IMR-90 (cell line): Measurements from ENCODE around the gene DNMT1.

Experiments used
- CEBPB ChIP-seq: IDR thresholded peaks from 2 replicates; pipeline ENCODE4 v1.6.1; 2012; ENCODE audit warnings: low read depth, low read length, improper control_type of control experiment
- FOS ChIP-seq: fragments of 150-350 bp; IDR thresholded peaks from 2 replicates; pipeline ENCODE4 v1.6.1; 2016; ENCODE audit warnings: low read depth, low read length
- MXI1 ChIP-seq: IDR thresholded peaks from 2 replicates; pipeline ENCODE4 v1.6.1; 2012; ENCODE audit warnings: low read depth, mild to moderate bottlenecking, low read length, moderate library complexity, borderline replicate concordance
- NFE2L2 ChIP-seq: fragments of 150-350 bp; IDR thresholded peaks from 2 replicates; pipeline ENCODE4 v1.6.1; 2016; ENCODE audit warnings: low read depth, mild to moderate bottlenecking, low read length
- POLR2A ChIP-seq: IDR thresholded peaks from 2 replicates; pipeline ENCODE4 v1.6.1; 2012; ENCODE audit warnings: mild to moderate bottlenecking, low read depth, low read length
- RAD21 ChIP-seq: IDR thresholded peaks from 2 replicates; pipeline ENCODE4 v1.6.1; 2012; ENCODE audit warnings: low read length, improper control_type of control experiment
- RCOR1 ChIP-seq: IDR thresholded peaks from 2 replicates; pipeline ENCODE4 v1.6.1; 2012; ENCODE audit warnings: mild to moderate bottlenecking, low read length, improper control_type of control experiment; ENCODE audit not compliant: insufficient replicate concordance
- RFX5 ChIP-seq: IDR thresholded peaks from 2 replicates; pipeline ENCODE4 v1.8.0; 2012; ENCODE audit warnings: low read depth, mild to moderate bottlenecking, low read length, moderate library complexity
- SMC3 ChIP-seq: fragments of 150-350 bp; IDR thresholded peaks from 2 replicates; pipeline ENCODE4 v1.6.1; 2016; ENCODE audit warnings: low read depth, mild to moderate bottlenecking, antibody characterized with exemption, low read length, moderate library complexity
- TF ChIP-seq, protein P1 (sequence below): conservative IDR thresholded peaks from 2 replicates; pipeline ENCODE4 v1.5.1; 2012; ENCODE audit warnings: mild to moderate bottlenecking, low read depth, low read length, improper control_type of control experiment
- TF ChIP-seq, protein P2 (sequence below): fragments of 150-350 bp; IDR thresholded peaks from 2 replicates; pipeline ENCODE4 v1.6.1; 2017; ENCODE audit warnings: mild to moderate bottlenecking, antibody characterized with exemption, low read length, low read depth
- TF ChIP-seq, protein P3 (sequence below): fragments of 150-350 bp; IDR thresholded peaks from 2 replicates; pipeline ENCODE4 v1.6.1; 2016; ENCODE audit warnings: low read depth, mild to moderate bottlenecking, low read length, moderate library complexity, borderline replicate concordance

DNA sequence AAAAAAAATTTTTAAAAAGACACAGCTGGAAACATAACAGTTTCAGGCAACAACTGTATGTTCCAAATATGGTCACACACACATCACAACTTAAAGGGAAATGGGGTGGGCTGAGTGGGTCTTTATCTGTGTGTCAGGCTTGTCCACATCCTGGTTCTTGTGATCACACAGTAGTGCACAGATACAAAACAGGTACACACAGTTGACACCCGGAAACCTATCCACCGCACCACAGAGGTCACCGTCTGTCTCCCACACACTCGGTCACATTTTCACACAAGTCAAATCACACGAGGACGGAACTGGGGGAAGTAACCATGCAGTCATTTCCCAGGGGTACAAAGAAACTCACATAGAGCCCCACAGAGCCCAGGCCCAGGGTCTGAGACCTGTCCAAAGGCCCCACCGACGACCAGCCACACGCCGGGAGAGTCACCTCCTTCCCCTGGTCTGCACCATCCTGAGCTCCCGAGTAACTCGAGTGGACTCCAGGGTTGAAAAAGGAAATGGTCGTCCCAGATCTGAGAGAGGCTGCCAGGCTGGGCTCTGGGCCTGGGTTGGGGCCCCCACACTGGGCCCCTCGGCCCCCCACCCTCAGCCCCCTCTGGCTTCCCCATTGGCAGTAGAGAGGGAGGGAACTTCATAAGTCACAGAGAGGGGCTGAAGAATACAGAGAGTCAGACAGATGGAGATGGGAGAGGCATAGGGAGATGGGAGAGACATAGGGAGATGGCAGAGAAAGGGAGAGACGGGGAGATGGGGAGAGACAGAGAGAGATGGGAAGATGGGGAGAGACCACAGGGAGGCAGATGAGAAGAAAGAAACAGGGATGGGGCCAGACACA lies 89.9 kb downstream of the DNMT1 start:
- TF ChIP-seq, protein P1, sequence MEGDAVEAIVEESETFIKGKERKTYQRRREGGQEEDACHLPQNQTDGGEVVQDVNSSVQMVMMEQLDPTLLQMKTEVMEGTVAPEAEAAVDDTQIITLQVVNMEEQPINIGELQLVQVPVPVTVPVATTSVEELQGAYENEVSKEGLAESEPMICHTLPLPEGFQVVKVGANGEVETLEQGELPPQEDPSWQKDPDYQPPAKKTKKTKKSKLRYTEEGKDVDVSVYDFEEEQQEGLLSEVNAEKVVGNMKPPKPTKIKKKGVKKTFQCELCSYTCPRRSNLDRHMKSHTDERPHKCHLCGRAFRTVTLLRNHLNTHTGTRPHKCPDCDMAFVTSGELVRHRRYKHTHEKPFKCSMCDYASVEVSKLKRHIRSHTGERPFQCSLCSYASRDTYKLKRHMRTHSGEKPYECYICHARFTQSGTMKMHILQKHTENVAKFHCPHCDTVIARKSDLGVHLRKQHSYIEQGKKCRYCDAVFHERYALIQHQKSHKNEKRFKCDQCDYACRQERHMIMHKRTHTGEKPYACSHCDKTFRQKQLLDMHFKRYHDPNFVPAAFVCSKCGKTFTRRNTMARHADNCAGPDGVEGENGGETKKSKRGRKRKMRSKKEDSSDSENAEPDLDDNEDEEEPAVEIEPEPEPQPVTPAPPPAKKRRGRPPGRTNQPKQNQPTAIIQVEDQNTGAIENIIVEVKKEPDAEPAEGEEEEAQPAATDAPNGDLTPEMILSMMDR, result no peak
- TF ChIP-seq, protein P2, sequence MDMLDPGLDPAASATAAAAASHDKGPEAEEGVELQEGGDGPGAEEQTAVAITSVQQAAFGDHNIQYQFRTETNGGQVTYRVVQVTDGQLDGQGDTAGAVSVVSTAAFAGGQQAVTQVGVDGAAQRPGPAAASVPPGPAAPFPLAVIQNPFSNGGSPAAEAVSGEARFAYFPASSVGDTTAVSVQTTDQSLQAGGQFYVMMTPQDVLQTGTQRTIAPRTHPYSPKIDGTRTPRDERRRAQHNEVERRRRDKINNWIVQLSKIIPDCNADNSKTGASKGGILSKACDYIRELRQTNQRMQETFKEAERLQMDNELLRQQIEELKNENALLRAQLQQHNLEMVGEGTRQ, result no peak
- TF ChIP-seq POLR2A, result no peak
- TF ChIP-seq RFX5, result no peak
- TF ChIP-seq RAD21, result no peak
- TF ChIP-seq, protein P3, sequence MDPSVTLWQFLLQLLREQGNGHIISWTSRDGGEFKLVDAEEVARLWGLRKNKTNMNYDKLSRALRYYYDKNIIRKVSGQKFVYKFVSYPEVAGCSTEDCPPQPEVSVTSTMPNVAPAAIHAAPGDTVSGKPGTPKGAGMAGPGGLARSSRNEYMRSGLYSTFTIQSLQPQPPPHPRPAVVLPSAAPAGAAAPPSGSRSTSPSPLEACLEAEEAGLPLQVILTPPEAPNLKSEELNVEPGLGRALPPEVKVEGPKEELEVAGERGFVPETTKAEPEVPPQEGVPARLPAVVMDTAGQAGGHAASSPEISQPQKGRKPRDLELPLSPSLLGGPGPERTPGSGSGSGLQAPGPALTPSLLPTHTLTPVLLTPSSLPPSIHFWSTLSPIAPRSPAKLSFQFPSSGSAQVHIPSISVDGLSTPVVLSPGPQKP, result no peak
- no peak for TF ChIP-seq FOS
- TF ChIP-seq RCOR1, result no peak
- TF ChIP-seq NFE2L2, result no peak
- TF ChIP-seq CEBPB, result no peak
- no peak for TF ChIP-seq SMC3
- no peak for TF ChIP-seq MXI1
